ENCODE measurements around the gene RFX1.
"Not testable (repeated sequence)": the region's sequence is repeated elsewhere in the genome, so short reads cannot be mapped to it uniquely, and the experiment has no call there.

Gene RFX1

DNA sequence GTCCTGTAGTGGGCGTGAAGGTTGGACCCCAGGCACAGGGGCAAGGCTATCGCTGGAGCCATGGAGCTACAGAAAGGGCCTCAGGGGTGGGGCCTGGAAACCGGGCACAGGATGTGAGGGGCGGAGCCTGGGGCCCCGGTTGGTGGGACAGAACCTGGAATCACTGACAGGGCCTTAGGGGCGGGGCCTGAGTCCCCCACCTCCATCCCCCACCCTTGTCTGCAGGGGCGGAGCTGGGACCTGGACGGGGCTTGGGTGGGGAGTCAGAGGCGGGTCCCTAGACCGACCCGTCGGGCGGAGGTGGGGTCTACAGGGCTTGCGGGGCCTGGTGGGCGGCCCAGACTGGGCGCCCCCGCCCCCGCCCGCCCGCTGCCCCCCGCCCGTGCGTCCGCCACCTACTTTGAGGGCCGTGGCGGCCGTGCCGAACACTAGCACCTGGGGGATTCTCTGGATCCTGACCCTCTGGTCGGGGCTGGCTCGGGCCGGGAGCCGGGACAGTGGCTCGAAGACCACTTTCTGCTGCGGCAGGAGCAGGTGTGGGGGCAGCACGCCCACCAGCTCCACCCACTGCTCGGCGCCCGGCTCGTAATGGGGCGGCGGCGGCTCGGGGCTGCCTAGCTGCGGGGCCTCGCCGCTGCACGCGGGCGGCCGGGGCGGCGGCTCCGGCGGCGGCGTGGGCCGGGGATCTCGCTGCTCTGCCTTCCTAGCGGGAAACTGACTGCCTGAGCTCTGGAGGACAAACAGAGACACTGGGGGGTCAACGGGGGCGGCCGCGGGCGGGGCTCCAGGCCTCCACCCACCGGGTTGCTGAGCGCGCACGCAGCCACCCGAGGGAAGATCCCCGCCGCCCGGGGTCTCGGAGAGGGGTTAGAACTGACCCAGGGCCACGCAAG, 27.5 kb downstream of the RFX1 start:
- DNase-seq: peak; percentile 55

GRCh38 chr19:13977803-13978202, 28.3 kb downstream of the RFX1 start:
- DNase-seq: no peak

DNA sequence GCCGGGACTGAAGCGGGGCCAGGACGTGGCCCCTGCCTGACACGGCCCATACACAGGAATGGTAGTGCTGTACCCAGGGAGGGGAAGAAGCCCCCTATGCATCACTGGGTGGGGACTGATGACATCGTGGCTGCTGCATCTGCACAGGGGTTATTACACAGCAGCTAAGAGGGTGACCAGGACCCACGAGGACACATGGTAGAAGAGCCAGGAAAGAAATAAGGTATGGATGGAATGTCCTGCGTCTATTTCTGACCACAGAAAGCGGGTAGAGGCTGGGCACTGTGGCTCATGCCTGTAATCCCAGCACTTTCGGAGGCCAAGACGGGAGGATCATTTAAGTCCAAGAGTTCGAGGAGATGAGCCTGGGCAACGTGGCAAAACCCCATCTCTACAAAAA, 29.7 kb downstream of the RFX1 start:
- DNase-seq: no peak

- no peak for DNase-seq
Observed at GRCh38 chr19:13975870-13976269, 30.2 kb downstream of the RFX1 start.

GRCh38 chr19:13974073-13974472, 32.0 kb downstream of the RFX1 start:
- DNase-seq: no peak

DNA sequence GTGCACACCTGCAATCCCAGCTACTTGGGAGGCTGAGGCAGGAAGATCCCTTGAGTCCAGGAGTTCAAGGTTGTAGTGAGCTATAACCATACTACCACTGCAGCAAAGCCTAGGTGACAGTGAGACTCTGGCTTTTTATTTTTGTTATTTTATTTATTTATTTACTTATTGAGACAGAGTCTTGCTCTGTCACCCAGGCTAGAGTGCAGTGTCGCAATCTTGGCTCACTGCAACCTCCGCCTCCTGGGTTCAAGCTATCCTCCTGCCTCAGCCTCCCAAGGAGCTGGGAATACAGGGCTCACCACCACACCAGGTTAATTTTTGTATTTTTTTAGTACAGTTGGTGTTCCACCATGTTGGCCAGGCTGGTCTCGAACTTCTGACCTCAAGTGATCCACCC, 32.6 kb downstream of the RFX1 start:
- DNase-seq: not testable (repeated sequence)

DNA sequence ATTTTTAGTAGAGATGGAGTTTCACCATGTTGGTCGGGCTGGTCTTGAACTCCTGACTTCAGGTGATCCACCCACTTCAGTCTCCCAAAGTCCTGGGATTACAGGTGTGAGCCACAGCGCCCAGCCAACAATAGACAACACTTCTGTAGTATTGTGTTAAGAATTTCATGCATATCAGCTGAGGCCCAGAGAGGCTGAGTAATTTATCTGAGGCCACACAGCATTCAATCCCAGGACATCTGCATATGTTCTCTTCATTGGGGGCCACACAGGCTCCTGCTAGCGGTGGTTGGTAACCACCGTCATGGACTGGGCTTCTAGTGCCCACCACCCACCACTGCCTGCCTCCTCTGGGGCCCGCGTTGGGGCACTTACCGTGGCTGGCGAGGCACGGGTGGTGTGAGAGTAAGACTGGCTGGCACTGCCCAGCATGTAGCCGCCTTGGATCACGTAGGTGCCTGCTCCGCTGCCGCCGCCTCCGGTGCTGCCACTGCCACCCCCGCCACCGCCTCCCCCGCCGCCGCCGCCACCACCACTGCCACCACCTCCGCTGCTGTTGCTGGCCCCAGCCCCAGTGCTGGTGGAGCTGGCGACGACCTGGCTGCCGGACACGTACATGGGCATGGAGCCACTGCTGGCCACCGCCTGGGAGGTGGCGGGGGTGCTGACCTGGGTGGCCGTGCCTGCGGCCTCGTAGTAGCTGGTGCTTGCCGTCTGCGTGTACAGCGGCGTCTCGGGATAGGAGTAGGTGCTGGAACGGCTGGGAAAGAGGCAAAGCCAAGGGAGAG, 33.6 kb downstream of the RFX1 start:
- no peak for DNase-seq

- DNase-seq: not testable (repeated sequence)
Observed at GRCh38 chr19:13971868-13972267, 34.3 kb downstream of the RFX1 start.

- DNase-seq: no peak
Observed at GRCh38 chr19:13969897-13970296, 36.2 kb downstream of the RFX1 start.

DNA sequence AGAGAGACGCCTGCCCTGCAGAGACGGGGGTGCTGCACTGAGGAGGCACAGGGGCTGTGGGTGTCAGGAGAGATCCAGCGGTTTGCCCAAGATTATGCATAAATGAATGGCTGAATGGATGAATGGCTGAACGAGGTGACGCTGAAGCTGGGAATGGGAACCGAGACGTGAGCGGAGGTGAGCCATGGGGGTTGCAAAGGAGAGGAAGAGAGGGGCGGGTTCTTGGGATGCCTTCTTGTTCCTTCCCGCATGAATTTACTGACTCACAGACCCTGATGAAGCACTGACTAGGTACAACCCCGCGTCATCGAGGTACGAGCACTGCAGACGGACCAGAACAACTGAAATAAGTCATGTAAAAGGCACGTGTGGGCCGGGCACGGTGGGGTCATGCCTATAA, 37.1 kb downstream of the RFX1 start:
- no peak for DNase-seq

DNA sequence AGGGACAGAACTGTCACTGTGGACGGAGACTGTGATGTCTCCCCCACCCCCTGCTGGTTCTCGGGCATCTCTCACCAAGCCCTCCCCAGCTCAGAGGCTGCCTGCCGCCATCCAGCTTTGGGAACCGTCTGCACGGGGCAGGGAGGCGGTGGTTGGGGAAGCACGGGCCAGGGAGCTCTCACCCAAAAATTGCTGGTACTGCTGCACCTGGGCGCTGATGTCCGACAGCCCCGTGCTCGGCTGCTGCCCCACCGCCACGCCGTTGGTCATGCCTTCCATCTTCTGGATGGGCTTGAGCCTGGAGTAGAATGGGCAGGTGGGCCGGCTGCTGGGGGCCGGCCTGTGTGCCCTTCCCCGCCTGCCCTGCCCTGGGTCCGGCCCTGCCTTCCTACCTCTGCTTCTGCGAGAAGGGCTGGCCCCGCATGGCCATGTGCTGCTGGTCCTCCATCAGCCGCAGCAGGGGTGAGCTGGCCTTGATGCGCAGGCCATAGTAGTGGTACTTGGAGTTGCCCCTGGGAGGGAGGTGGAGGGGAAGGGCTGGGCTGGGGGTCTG, 37.7 kb downstream of the RFX1 start:
- no peak for DNase-seq

GRCh38 chr19:13967206-13967605, 38.9 kb downstream of the RFX1 start:
- DNase-seq: not testable (repeated sequence)

DNA sequence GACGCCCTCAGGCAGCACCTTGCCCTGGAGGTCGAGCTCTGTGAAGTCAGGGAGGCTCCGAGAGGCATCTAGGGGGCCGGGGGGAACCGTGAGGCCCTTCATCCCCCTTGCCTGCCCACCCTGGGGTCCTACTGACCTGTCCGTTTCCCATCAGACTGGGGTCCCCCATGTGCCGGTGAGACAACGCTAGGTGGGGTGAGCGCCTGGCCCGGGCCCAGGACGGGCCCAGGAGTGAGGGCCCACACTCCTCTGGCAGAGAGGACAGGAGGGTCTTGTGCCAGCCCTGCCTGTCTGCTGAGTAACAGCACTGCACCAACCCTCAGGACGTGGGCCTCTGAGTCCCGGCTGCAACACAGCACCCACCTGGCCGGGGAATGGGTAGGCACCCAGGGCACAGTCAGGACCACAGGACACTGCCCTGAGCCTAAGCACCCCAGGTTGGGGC, 39.4 kb downstream of the RFX1 start:
- DNase-seq: no peak

DNA sequence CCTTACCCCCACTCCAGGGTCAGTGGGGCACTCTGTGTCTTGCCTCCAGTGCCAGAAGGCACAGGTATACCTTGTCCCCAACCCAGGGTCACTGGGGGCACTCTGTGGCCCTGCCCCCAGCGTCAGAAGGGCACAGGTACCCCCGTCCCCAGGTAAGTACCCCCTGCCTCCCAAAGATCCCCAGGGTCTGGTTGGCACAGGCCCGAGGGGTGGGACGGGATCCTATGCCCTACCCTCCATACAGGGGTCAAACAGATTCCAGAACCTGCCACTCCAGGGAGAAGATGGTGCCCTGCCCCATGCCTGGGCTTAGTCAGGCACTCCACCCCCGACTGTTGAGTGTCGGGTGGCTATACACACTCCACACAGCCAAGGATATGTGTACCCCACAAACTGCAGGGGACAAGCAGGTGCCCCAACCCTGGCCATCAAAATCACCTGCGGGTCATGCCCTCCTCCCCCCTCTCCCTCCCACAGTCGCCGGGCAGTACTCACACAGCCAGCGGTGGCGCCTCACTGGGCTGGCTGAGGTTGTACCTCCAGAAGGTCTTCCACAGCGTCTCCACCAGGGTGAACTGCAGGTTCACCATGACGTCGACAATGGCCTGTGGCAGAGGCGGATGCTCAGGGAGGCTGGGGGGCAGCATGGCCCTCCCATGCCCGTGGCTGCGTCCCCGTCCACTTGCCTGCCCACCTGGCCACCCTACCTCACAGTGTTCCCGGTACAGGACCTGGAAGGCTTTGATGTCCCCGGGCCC, 40.0 kb downstream of the RFX1 start:
- no peak for DNase-seq

DNA sequence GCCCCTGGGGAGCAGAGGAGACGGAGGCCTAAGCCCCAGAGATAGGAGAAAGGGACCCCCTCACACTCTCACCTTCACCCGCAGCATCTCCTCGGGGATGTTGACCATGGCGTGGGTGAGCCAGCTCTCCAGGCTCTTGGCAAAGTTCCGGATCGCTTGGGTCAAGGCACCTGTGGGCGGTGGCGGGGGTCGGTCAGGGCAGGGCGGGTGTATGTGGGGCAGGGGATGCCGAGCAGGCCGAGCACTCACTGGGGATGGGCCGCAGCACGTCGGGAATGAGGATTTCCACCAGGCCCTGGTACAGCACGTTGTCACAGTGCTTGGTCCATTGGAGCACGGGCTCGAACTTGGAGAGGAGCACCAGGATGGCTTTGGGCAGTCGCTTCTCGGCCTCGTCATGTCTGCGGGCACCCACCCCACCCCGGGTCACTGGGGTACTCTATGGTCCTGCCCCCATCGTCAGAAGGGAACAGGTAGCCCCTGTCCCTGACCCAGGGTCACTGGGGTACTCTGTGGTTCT, 40.7 kb downstream of the RFX1 start:
- DNase-seq: no peak

DNA sequence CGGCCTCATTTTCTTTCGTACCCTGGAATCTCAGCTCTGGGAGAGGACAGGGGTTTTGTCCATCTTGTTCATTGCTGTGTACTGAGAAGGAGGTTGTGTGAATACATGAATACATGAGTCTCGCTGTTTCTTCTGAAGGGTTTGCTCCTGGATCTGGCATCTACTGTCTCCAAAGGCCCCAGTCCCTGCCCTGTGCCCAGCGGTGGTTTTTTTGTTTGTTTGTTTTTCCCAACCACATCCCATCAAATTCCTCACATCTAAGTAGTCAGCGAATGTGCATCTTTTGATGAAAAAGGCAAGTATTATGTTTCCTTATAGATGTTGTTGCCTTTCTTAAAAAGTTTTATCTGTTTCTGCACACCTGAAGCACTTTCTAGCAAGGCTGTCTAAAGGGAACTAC, 41.3 kb downstream of the RFX1 start:
- DNase-seq: no peak

DNA sequence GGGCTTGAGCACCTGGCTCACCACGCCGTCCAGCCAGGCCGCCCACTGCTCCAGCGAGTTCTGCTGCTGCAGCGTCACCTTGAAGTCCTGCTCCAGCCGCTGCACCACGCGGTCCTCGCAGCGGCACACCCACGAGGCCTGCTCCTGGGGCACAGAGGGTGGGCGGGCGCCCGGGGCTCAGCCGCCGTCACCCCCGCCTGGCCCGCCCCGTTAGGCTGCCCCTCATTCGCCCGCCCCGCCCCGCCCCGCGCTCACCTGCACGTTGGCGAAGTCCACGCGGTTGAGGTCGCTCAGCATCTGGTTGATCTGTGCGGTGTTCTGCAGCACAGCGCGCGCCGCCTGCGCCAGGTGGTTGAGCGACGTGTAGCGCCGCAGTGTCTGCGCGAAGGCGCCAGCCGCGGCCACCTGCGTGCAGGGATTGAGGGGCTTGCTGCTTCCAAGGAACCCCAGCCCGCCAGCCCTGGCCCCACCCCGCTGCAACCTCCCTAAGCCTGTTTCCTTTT, 42.5 kb downstream of the RFX1 start:
- DNase-seq: no peak

DNA sequence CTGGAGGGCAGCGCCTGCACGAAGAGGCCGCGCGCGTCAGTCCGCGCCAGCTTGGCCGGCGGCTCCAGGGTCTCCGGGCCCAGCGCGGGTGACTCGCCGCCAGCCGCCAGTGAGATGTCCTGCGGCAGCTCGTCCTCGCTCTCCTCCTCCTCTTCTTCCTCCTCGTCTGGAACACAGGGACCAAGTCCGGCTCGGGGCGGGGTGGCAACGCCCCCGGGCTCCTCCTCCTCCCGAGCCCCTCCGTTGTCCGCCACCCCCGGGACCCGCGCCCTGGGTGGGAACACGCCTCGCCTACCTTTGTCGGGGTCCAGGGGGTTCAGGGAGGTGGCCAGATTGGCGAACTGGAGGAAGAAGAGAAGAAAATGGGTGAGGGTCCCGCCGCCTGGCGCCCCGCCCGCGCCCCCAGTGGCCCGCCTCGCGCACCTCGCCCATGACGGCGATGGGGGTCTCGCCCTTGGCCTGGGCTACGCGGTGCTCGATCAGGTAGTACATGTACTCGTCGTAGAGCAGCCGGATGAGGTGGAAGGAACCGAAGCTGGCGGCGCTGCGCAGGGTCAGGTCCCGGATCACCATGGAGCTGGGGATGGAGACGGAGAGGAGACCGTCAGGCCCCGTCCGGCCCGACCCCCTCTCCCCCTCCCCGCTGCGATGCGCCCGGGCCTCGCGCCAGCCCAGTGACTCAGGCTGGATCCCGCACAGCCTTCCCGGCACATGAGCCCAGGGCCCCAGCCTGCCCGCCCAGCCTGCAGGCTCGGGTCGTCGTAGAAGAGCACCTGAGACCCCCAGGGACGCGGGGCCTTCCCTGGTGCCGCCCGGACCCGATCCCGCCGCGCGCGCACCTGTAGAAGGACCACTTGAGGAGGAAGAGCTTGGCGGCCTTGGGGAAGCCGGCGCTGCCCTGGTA, 43.2 kb downstream of the RFX1 start:
- DNase-seq: peak; percentile 36

DNA sequence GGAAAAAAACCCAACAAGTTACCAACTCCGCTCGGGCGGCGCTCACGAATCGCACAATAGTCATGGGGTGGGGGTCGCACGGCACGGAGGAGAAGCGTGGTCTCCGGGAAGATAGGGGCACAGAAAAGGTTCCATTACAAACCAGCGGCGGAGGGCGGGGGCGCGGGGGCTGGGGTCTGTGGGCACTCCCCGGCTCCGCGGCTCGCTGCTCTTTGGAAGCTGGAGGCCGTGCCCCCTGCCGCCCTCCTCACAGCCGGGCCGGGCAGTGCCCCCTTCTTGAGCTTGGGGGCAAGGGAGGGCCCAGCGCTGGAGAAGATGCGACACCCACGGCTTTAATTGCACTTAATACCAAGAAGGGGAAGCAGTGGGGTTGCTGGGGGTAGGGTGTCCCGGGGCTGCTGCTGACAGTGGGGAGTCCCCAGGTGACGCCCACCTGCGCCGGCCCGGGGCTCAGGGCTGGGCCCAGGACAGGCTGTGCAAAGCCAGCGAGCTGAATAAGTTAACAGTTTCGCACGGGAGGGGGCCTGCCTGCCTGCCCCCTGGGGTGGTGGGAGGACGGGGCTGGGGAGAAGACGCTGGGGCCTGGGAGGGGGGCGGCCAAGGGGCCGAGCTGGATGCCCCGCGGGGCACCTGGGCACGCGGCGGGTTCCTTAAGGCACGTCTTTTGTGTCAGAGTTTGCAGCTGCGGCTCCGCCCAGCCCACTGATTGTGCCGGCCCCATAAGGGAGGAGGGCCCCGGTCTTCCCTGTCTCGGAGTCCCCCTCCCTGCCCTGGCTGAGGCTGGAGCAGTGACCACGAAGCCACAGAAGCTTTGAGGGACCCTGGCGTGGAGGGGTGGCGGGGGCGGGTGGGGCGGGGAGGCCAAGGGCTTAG, 44.1 kb downstream of the RFX1 start:
- no peak for DNase-seq
